ENCODE results near the gene DIPK1A. TPM values are rescaled to one million over a fixed set of nuclear protein-coding genes. Genes with fewer than 3 reads are reported as not detected.

Gene DIPK1A
- total RNA-seq, 4 donors from 2014 or later: 3.8 to 7.6 (median 6.7) TPM

- no peak for DNase-seq (ENCODE audit: low spot score in 2 of 2)
- intact Hi-C loops (cut with DNase I; ENCODE audit: low total_unique reads): no loop called here
- TF ChIP-seq CTCF (IDR thresholded peaks at IDR 0.05): no peak
- no peak for TF ChIP-seq POLR2A (IDR thresholded peaks at IDR 0.05)
- no peak overlapping the region for H3K4me3 ChIP-seq (ENCODE audit: low read depth, poor library complexity, severe bottlenecking)
These were observed 107.0 kb downstream of the DIPK1A start for GRCh38 chr1:92854101-92854785.

GRCh38 chr1:92853299-92853698 is 108.0 kb downstream of the DIPK1A start:
- WGBS, 2 donors: 87 to 90% methylated on average over 2 of the region's 2 CpGs
- DNase-seq (ENCODE audit: low spot score in 2 of 2): no peak
- intact Hi-C loops (cut with DNase I; ENCODE audit: low total_unique reads): no loop called here
- H3K4me3 ChIP-seq (ENCODE audit: low read depth, poor library complexity, severe bottlenecking): no peak overlapping the region
- TF ChIP-seq POLR2A (IDR thresholded peaks at IDR 0.05) (no peak), CTCF (IDR thresholded peaks at IDR 0.05) (no peak)

- H3K4me3 ChIP-seq (ENCODE audit: low read depth, poor library complexity, severe bottlenecking): no peak overlapping the region
- TF ChIP-seq CTCF (IDR thresholded peaks at IDR 0.05) (no peak), POLR2A (IDR thresholded peaks at IDR 0.05) (no peak)
- intact Hi-C loops (cut with DNase I; ENCODE audit: low total_unique reads): no loop called here
- DNase-seq (ENCODE audit: low spot score in 2 of 2): no peak
- 57 to 67% methylated on average over 2 of the region's 2 CpGs for WGBS, 2 donors
These were observed 109.5 kb downstream of the DIPK1A start for GRCh38 chr1:92851729-92852128.

DNA sequence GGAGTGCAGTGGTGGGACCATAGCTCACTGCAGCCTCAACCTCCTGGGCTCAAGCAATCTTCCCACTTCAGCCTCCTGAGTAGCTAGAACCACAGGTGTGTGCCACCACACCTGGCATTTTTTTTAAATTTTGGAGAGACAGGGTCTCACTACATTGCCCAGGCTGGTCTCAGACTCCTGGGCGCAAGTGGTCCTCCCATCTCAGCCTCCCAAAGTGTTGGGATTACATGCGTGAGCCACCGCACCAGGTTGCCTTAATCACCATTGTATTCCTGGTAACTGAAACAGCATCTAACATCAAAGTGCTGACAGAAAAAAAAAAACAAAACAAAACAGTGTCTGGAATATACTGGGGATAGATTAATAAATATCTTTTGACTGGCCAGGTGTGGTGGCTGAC is 111.2 kb downstream of the DIPK1A start:
- no peak for DNase-seq (ENCODE audit: low spot score in 2 of 2)
- H3K4me3 ChIP-seq (ENCODE audit: low read depth, poor library complexity, severe bottlenecking): no peak overlapping the region
- TF ChIP-seq CTCF (IDR thresholded peaks at IDR 0.05): no peak
- no peak for TF ChIP-seq POLR2A (IDR thresholded peaks at IDR 0.05)
- intact Hi-C loops (cut with DNase I; ENCODE audit: low total_unique reads): no loop called here
- WGBS, 2 donors: 96 to 97% methylated on average over 3 of the region's 3 CpGs

DNA sequence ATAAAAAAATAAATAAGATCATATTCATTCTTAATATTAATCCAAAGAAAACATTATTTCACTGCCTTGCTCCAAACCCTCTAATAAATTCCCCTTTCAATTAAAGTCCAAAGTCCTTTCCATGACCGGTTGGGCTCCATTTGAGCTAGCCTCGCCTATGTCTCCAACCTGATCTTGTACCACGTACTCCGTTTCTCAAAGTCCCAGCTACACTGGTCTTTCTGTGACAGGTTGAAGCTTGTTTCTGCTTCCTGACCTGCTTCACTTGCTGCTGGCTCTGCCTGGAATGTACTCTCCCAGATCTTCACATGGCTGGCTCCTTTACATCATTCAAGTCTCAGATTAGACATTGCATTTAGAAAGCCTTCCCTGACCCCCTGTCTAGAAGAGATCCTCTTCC is 113.1 kb downstream of the DIPK1A start:
- intact Hi-C loops (cut with DNase I; ENCODE audit: low total_unique reads): no loop called here
- H3K4me3 ChIP-seq (ENCODE audit: low read depth, poor library complexity, severe bottlenecking): no peak overlapping the region
- DNase-seq (ENCODE audit: low spot score in 2 of 2): no peak
- WGBS, 2 donors: 36 to 51% methylated on average over 4 of the region's 4 CpGs
- TF ChIP-seq CTCF (IDR thresholded peaks at IDR 0.05) (no peak), POLR2A (IDR thresholded peaks at IDR 0.05) (no peak)

GRCh38 chr1:92845908-92846307 is 115.4 kb downstream of the DIPK1A start:
- H3K4me3 ChIP-seq (ENCODE audit: low read depth, poor library complexity, severe bottlenecking): no peak overlapping the region
- WGBS, 2 donors: 75 to 92% methylated on average over 3 of the region's 3 CpGs
- DNase-seq (ENCODE audit: low spot score in 2 of 2): peak in 1 of 2 donors; percentile 29
- TF ChIP-seq POLR2A (IDR thresholded peaks at IDR 0.05) (no peak), CTCF (IDR thresholded peaks at IDR 0.05) (no peak)
- intact Hi-C loops (cut with DNase I; ENCODE audit: low total_unique reads): no loop called here
